ENCODE measurements around the gene CD36. TPM values are rescaled to one million over a fixed set of nuclear protein-coding genes. Genes with fewer than 3 reads are reported as not detected.

The CD36 gene
- total RNA-seq, 3 donors from 2014 or later, result 240 to 2,026 (median 919) TPM

DNA sequence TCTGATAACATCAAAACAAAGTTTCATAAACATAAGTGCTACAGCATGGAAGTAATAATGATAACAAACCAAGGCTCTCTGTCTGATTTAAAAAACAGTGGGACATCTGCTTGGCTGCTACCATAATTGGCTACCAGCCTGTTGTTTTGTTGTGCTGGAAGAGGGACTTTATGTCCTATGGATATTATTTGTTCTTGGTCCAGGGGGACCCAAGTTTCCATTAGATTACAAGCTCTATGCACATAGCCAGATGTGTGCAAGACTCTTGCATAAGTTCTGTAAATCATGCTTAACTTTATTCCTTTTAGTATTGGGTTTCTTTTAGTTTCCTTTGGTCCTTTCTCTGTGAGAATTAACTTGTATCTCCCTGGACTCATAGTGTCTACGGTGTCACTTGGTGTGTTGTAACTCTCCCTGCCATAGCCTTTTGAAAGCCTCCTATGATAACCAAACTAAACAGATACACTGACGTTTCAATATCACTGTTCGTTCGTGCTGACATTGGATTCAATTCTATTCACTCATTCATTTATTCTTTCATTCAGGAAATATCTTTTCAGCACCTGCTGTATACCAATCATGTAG lies 41.4 kb upstream of the CD36 start:
- Histone ChIP-seq H3K27me3 (no peaks in the 10 kb centered on the region), H3K4me3 (no peak overlapping the region), H3K4me1 (no peaks in the 10 kb centered on the region), H3K36me3 (no peaks in the 10 kb centered on the region), H3K27ac (no peak overlapping the region), H3K9me3 (no peaks in the 10 kb centered on the region)
- TF ChIP-seq CTCF (IDR thresholded peaks at IDR 0.05) (no peak), POLR2A (IDR thresholded peaks at IDR 0.05) (no peak), POLR2AphosphoS5 (IDR thresholded peaks at IDR 0.05) (peak in 1 of 3 donors; percentile 64)
- intact Hi-C loops (cut with DNase I; ENCODE audit: low total_unique reads), result no loop called here
- no peak for DNase-seq (ENCODE audit: low spot score in 2 of 2)

DNA sequence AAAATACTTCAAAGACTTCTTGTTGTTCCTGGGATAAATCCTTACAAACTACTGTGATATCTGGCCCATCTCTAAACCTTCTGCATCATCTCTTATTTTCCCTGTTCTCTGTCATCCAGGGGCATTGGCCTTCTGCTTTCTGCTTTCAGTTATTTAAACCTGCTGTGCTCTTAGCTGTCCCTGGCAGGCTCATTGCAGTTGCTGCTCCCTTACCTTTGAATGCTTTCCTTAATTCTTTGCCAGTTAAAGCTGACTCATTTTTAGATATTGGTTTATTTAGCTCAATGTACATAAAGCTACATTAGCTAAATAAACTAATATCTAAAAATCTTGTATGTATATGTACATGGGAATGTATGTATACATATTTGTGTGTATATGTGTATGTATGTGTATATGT lies 40.6 kb upstream of the CD36 start:
- intact Hi-C loops (cut with DNase I; ENCODE audit: low total_unique reads), result no loop called here
- no peaks in the 10 kb centered on the region for H3K4me1 ChIP-seq
- H3K27ac ChIP-seq, result no peak overlapping the region
- no peaks in the 10 kb centered on the region for H3K9me3 ChIP-seq
- no peak for DNase-seq (ENCODE audit: low spot score in 2 of 2)
- H3K36me3 ChIP-seq, result no peaks in the 10 kb centered on the region
- H3K27me3 ChIP-seq, result no peaks in the 10 kb centered on the region
- no peak for TF ChIP-seq POLR2A (IDR thresholded peaks at IDR 0.05)
- no peak for TF ChIP-seq POLR2AphosphoS5 (IDR thresholded peaks at IDR 0.05)
- TF ChIP-seq CTCF (IDR thresholded peaks at IDR 0.05), result no peak
- no peak overlapping the region for H3K4me3 ChIP-seq

- TF ChIP-seq POLR2A (IDR thresholded peaks at IDR 0.05), result no peak
- TF ChIP-seq POLR2AphosphoS5 (IDR thresholded peaks at IDR 0.05), result no peak
- TF ChIP-seq CTCF (IDR thresholded peaks at IDR 0.05), result no peak
- Histone ChIP-seq H3K4me3 (no peak overlapping the region), H3K27me3 (no peaks in the 10 kb centered on the region), H3K36me3 (no peaks in the 10 kb centered on the region), H3K27ac (no peak overlapping the region), H3K4me1 (no peaks in the 10 kb centered on the region), H3K9me3 (no peaks in the 10 kb centered on the region)
- intact Hi-C loops (cut with DNase I; ENCODE audit: low total_unique reads), result no loop called here
- DNase-seq (ENCODE audit: low spot score in 2 of 2), result no peak
Measured at GRCh38 chr7:80600046-80600445, 38.4 kb upstream of the CD36 start.

- DNase-seq (ENCODE audit: low spot score in 2 of 2), result no peak
- intact Hi-C loops (cut with DNase I; ENCODE audit: low total_unique reads), result no loop called here
- H3K36me3 ChIP-seq, result no peaks in the 10 kb centered on the region
- H3K27me3 ChIP-seq, result no peaks in the 10 kb centered on the region
- H3K9me3 ChIP-seq, result no peaks in the 10 kb centered on the region
- no peaks in the 10 kb centered on the region for H3K4me1 ChIP-seq
- H3K27ac ChIP-seq, result peak overlapping the region in 1 of 2 donors; percentile 2
- no peak for TF ChIP-seq POLR2AphosphoS5 (IDR thresholded peaks at IDR 0.05)
- no peak for TF ChIP-seq POLR2A (IDR thresholded peaks at IDR 0.05)
- TF ChIP-seq CTCF (IDR thresholded peaks at IDR 0.05), result no peak
- peak overlapping the region in 2 of 3 donors; percentile 7 to 24 for H3K4me3 ChIP-seq
Measured at GRCh38 chr7:80601999-80602398, 36.4 kb upstream of the CD36 start.

GRCh38 chr7:80603940-80604339 lies 34.5 kb upstream of the CD36 start:
- H3K27ac ChIP-seq, result no peak overlapping the region
- no peak overlapping the region for H3K4me3 ChIP-seq
- no peaks in the 10 kb centered on the region for H3K27me3 ChIP-seq
- H3K9me3 ChIP-seq, result no peaks in the 10 kb centered on the region
- no peaks in the 10 kb centered on the region for H3K4me1 ChIP-seq
- TF ChIP-seq POLR2A (IDR thresholded peaks at IDR 0.05) (no peak), POLR2AphosphoS5 (IDR thresholded peaks at IDR 0.05) (no peak), CTCF (IDR thresholded peaks at IDR 0.05) (no peak)
- no peaks in the 10 kb centered on the region for H3K36me3 ChIP-seq
- intact Hi-C loops (cut with DNase I; ENCODE audit: low total_unique reads), result no loop called here
- no peak for DNase-seq (ENCODE audit: low spot score in 2 of 2)

Data from breast epithelium (tissue), 4 donors.